Heart right ventricle (tissue), 16 donors: ENCODE results near the gene NUMBL. TPM values are rescaled to one million over a fixed set of nuclear protein-coding genes. Genes with fewer than 3 reads are reported as not detected.
"Not testable (repeated sequence)": the region's sequence is repeated elsewhere in the genome, so short reads cannot be mapped to it uniquely, and the experiment has no call there.

Source experiments
- ATAC-seq, 8 donors: fragments of 200-7000 bp; cut with Tn5 transposase; one replicate each; pipeline ENCODE4 v1.9.1; 2020; ENCODE audit warnings: mild to moderate bottlenecking in 8 of 8, moderate library complexity in 8 of 8, moderate number of reproducible peaks in 1 of 8
- DNase-seq, 2 donors: peaks; one replicate each; pipeline ENCODE4 v3.0.0-alpha.2; 2020
- H3K27ac ChIP-seq, 10 donors: fragments of 200-600 bp; sonication (generic) in 2 of 10; one replicate each; pipeline versions ENCODE4 v1.5.0 to v1.8.0; 2020 to 2022; ENCODE audit warnings: mild to moderate bottlenecking in 3 of 10
- H3K27me3 ChIP-seq, 7 donors: fragments of 200-600 bp; one replicate each; pipeline ENCODE4 v1.8.0; 2021 to 2022; ENCODE audit warnings: mild to moderate bottlenecking in 2 of 7
- H3K36me3 ChIP-seq, 9 donors: fragments of 200-600 bp; sonication (generic) in 1 of 9; one replicate each; pipeline versions ENCODE4 v1.5.0 to v1.8.0; 2020 to 2022; ENCODE audit warnings: mild to moderate bottlenecking in 2 of 9
- H3K4me1 ChIP-seq, 9 donors: fragments of 200-600 bp; sonication (generic) in 1 of 9; one replicate each; pipeline versions ENCODE4 v1.5.0 to v1.8.0; 2020 to 2022; ENCODE audit warnings: mild to moderate bottlenecking in 4 of 9
- H3K4me3 ChIP-seq, 10 donors: fragments of 200-600 bp; sonication (generic) in 2 of 10; one replicate each; pipeline versions ENCODE4 v1.5.0 to v1.8.0; 2020 to 2022; ENCODE audit warnings: mild to moderate bottlenecking in 7 of 10, moderate library complexity in 2 of 10
- H3K9me3 ChIP-seq, 11 donors: fragments of 200-600 bp in 10 of 11; sonication (generic) in 2 of 11; one replicate each; pipeline versions ENCODE4 v1.5.0 to v1.8.0; 2013 to 2022; ENCODE audit warnings: mild to moderate bottlenecking in 2 of 11, control low read depth in 1 of 11, moderate library complexity in 1 of 11
- WGBS, 2 donors: extraction: QIAGEN DNeasy Blood & Tissue Kit; methylation state at CpG; one replicate each; pipeline ENCODE4 v1.1.7; 2013; ENCODE audit warnings: inconsistent platforms in 1 of 2; 5-methylcytosine and 5-hydroxymethylcytosine counted together
- intact Hi-C, 10 donors: fragments of 100-400 bp; cut with DNase I; formaldehyde crosslinking; loops; one replicate each; pipeline versions ENCODE4 v1.11.1 to v1.14.2; 2022
- polyA plus RNA-seq, 2 donors: library from polyadenylated mRNA; stranded (reverse); fragments of 200-250 nt; gene quantifications; one replicate each; pipeline ENCODE4 v1.2.3, GENCODE V29; 2013
- total RNA-seq, 10 donors: library from RNA; stranded (reverse); fragmentation: NEBNext Ultra II Directional in 3 of 10; extraction: Animal tissue kit (Norgen Biotek cat#: 25700) in 3 of 10; gene quantifications; one replicate each; pipeline versions ENCODE4 v1.2.1 to v1.2.4, GENCODE V29; 2021 to 2023
- TF ChIP-seq, protein P1 (sequence below), 9 donors: fragments of 200-600 bp; sonication (generic) in 2 of 9; IDR thresholded peaks; one replicate each; pipeline versions ENCODE4 v1.5.0 to v1.8.0; 2021 to 2022; ENCODE audit warnings: antibody characterized with exemption in 9 of 9, mild to moderate bottlenecking in 5 of 9, moderate library complexity in 1 of 9
- donor health status: Arrhythmogenic right ventricular cardiomyopathy.
- donor health status: ischemic (EF 13 %, LVEDD 7.1; RV severe dilation, severe dysfunction).
- donor health status: healthy with polysubstance abuse.
- donor health status: DM: no; HTN: yes; CAD: no.
- donor health status: DM: no; HTN: no; CAD: no.
- donor health status: ischemic (EF 25% LVEDD 6.9; RV normal size, moderate dysfunction).
- donor health status: ischemic (EF 25% LVEDD 5.7; RV mildly dilated, moderate dysfunction).
- donor health status: healthy.
- donor health status: DM: yes; HTN: yes; CAD: no.
- donor health status: Ischemic cardiomyopathy.
- donor health status: ischemic (EF 35%, LVEDD 5.7; RV mildly dilated, moderate dysfunction).
- donor health status: nonischemic (EF 11% LVEDD 7.7; RV severe dilation, severe dysfunction).
- donor health status: DM: yes; HTN: yes; CAD: no.
- donor health status: PGD.
- donor health status: ischemic (EF 29% LVEDD 5.4; RV normal size, mild dysfunction).
- donor health status: nonischemic (EF 23%, LVEDD 6.1; RV moderate dilation, normal function).

NUMBL gene
- total and polyA plus RNA-seq, 12 donors, result 7.1 to 15.3 (median 10.7) TPM

DNA sequence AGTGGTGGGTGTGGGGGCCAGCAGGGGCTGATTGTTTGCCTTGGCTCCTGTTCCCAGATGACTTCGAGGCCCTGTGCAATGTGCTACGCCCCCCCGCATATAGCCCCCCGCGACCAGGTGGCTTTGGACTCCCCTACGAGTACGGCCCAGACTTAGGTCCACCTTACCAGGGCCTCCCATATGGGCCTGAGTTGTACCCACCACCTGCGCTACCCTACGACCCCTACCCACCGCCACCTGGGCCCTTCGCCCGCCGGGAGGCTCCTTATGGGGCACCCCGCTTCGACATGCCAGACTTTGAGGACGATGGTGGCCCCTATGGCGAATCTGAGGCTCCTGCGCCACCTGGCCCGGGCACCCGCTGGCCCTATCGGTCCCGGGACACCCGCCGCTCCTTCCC lies 63.5 kb downstream of the NUMBL start:
- H3K4me1 ChIP-seq, result peaks cover 0 to 11% (median 0%) of the 10 kb centered on the region in 9 donors
- intact Hi-C loops, result no loop called here
- H3K36me3 ChIP-seq, result peaks cover 0 to 86% (median 36%) of the 10 kb centered on the region in 9 donors
- DNase-seq (no peak), ATAC-seq (peak in 1 of 8 donors; percentile 12)
- WGBS, 2 donors, result 93 to 94% methylated on average over 24 of the region's 24 CpGs
- no peaks in the 10 kb centered on the region for H3K27me3 ChIP-seq
- no peaks in the 10 kb centered on the region for H3K9me3 ChIP-seq
- TF ChIP-seq, protein P1, sequence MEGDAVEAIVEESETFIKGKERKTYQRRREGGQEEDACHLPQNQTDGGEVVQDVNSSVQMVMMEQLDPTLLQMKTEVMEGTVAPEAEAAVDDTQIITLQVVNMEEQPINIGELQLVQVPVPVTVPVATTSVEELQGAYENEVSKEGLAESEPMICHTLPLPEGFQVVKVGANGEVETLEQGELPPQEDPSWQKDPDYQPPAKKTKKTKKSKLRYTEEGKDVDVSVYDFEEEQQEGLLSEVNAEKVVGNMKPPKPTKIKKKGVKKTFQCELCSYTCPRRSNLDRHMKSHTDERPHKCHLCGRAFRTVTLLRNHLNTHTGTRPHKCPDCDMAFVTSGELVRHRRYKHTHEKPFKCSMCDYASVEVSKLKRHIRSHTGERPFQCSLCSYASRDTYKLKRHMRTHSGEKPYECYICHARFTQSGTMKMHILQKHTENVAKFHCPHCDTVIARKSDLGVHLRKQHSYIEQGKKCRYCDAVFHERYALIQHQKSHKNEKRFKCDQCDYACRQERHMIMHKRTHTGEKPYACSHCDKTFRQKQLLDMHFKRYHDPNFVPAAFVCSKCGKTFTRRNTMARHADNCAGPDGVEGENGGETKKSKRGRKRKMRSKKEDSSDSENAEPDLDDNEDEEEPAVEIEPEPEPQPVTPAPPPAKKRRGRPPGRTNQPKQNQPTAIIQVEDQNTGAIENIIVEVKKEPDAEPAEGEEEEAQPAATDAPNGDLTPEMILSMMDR (IDR thresholded peaks at IDR 0.05), result no peak
- H3K27ac ChIP-seq, result no peak overlapping the region
- no peak overlapping the region for H3K4me3 ChIP-seq

DNA sequence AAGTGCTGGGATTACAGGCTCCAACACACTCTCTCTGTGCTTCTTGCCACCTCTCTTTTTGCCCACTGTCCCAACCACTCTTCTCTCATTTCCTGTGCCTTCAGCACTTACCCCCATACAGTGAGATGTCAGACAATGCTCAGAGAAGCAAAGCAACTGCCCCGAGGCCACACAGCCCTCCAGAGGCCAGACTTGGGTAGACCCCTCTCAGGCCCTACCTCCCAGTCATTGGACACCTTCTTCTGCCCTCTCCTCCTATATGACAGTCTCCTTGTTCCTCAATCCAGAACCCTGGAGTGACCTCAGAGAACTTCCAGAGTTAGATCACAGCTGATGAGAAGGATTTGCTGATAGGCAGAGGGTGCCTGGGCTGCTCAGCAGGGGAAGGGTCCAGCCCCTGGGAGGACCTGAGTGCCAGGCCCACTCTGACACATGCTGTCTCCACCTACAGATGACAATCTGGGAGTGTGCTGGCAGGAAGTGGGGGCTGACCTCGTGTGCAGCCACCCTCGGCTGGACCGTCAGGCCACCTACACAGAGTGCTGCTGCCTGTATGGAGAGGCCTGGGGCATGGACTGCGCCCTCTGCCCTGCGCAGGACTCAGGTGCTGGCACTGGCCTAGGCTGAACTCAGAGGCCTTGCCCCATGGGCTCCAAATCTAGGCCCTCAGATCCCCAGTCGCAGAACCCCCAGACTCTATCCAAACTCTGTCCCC lies 64.9 kb downstream of the NUMBL start:
- Histone ChIP-seq H3K4me3 (no peak overlapping the region), H3K27ac (no peak overlapping the region), H3K36me3 (peaks cover 0 to 99% (median 43%) of the 10 kb centered on the region in 9 donors), H3K9me3 (no peaks in the 10 kb centered on the region), H3K27me3 (no peaks in the 10 kb centered on the region), H3K4me1 (peaks cover 0 to 4% (median 0%) of the 10 kb centered on the region in 9 donors)
- DNase-seq, result no peak
- ATAC-seq, result no peak
- WGBS, 2 donors, result 70 to 72% methylated on average over 7 of the region's 7 CpGs
- intact Hi-C loops, result no loop called here
- TF ChIP-seq, protein P1 (IDR thresholded peaks at IDR 0.05), result no peak

DNA sequence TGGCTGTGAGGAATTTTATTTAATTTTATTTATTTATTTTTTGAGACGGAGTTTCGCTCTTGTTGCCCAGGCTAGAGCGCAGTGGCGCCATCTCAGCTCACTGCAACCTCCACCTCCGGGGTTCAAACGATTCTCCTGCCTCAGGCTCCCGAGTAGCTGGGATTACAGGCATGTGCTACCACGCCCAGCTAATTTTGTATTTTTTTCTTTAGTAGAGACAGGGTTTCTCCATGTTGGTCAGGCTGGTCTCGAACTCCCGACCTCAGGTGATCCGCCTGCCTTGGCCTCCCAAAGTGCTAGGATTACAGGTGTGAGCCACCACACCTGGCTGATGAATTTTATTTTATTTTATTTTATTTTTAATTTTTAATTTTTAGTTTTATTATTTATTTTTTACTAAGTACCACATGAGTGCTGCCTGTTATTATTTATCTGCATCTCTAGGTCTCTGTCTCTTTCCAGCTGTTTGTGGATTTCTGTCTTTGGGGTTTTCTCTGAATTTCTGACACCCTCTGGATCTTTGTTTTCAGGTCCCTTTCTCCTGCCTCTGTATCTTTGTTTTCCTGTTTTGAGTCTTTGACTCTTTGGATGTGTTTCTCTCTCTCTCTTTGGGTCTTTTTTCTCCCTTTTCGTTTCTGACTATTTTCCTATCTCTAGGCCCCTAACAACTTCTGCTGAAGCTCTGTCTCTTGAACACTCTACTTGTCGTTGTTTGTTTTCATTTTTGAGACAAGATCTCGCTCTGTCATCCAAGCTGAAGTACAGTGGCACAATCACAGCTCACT lies 65.9 kb downstream of the NUMBL start:
- intact Hi-C loops, H3K4me3 ChIP-seq, ATAC-seq, H3K9me3 ChIP-seq, DNase-seq, H3K27ac ChIP-seq, H3K27me3 ChIP-seq: not testable (repeated sequence)
- WGBS, 2 donors, result 86 to 91% methylated on average over 14 of the region's 14 CpGs
- peaks cover 0 to 100% (median 53%) of the 10 kb centered on the region in 9 donors for H3K36me3 ChIP-seq
- H3K4me1 ChIP-seq, result peaks cover 0 to 12% (median 6%) of the 10 kb centered on the region in 9 donors

DNA sequence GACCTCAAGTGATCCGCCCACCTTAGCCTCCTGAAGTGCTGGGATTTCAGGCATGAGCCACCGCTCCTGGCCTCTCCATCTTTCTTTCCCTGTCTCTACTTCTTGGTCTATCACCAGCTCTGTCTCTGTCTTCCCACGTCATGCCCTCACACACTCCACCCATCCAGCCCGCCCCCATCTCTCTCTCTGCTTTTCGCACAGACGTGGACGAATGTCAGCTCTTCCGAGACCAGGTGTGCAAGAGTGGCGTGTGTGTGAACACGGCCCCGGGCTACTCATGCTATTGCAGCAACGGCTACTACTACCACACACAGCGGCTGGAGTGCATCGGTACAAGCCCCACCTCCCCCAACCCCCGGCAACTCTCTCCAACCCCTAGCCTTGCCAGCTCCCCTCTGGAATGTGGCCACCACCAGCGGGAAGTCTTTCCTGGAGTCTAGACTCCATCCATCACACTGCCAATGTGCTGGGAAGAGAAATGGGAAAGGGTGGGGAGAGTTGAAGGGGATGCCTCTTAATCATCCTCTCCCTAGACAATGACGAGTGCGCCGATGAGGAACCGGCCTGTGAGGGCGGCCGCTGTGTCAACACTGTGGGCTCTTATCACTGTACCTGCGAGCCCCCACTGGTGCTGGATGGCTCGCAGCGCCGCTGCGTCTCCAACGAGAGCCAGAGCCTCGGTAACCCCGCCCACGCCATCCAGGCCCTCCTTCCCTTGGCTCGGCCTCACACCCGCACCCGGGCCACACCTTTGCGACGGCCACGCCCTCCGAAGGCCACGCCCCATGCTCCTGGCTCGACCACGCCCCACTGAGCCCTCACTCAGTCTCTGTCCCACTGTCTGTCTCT lies 66.8 kb downstream of the NUMBL start:
- Histone ChIP-seq H3K27me3 (no peaks in the 10 kb centered on the region), H3K4me1 (peaks cover 0 to 14% (median 9%) of the 10 kb centered on the region in 9 donors), H3K4me3 (no peak overlapping the region), H3K27ac (peak overlapping the region in 1 of 10 donors; percentile 31), H3K9me3 (no peaks in the 10 kb centered on the region), H3K36me3 (peaks cover 0 to 100% (median 52%) of the 10 kb centered on the region in 9 donors)
- ATAC-seq, result peak in 2 of 8 donors; percentile 10 to 13
- 47 to 59% methylated on average over 41 of the region's 41 CpGs for WGBS, 2 donors
- no peak for DNase-seq
- intact Hi-C loops, result no loop called here
- TF ChIP-seq, protein P1 (IDR thresholded peaks at IDR 0.05), result no peak
